ENCODE data around the gene MED13L. TPM values are rescaled to one million over a fixed set of nuclear protein-coding genes. Genes with fewer than 3 reads are reported as not detected.

Gene MED13L
- total and polyA plus RNA-seq, 4 donors, result 7.9 to 94.0 (median 37.7) TPM

GRCh38 chr12:116160231-116160630 lies 117.3 kb downstream of the MED13L start:
- H3K9me3 ChIP-seq (ENCODE audit: control insufficient read depth in 4 of 4, low read length in 3 of 4), result no peaks in the 10 kb centered on the region
- TF ChIP-seq CTCF (IDR thresholded peaks at IDR 0.05; ENCODE audit: low read depth, low read length, missing input control), result no peak
- TF ChIP-seq RXRA (IDR thresholded peaks at IDR 0.05), result no peak
- H3K27ac ChIP-seq (ENCODE audit: low read depth in 1 of 2, low read length in 2 of 2), result no peak overlapping the region
- H3K4me3 ChIP-seq (ENCODE audit: low read depth in 1 of 3, low read length in 3 of 3), result no peak overlapping the region
- no peaks in the 10 kb centered on the region for H3K36me3 ChIP-seq (ENCODE audit: control insufficient read depth in 4 of 4, insufficient read depth in 3 of 4, low read depth in 1 of 4, low read length in 3 of 4)
- 44% methylated on average over 2 of the region's 2 CpGs for whole genome bisulfite sequencing
- no peak for DNase-seq (ENCODE audit: low spot score)
- no peaks in the 10 kb centered on the region for H3K27me3 ChIP-seq (ENCODE audit: control insufficient read depth in 4 of 4, insufficient read depth in 4 of 4, low read length in 3 of 4)
- H3K4me1 ChIP-seq (ENCODE audit: control insufficient read depth in 4 of 4, insufficient read depth in 4 of 4, low read length in 3 of 4), result peaks cover 0 to 28% (median 22%) of the 10 kb centered on the region in 4 donors
- no peak overlapping the region for H3K9ac ChIP-seq (ENCODE audit: low read depth in 1 of 2, low read length in 2 of 2)

- no peak for DNase-seq (ENCODE audit: low spot score)
- H3K4me1 ChIP-seq (ENCODE audit: control insufficient read depth in 4 of 4, insufficient read depth in 4 of 4, low read length in 3 of 4), result peaks cover 2 to 27% (median 23%) of the 10 kb centered on the region in 4 donors
- no peak overlapping the region for H3K27ac ChIP-seq (ENCODE audit: low read depth in 1 of 2, low read length in 2 of 2)
- H3K27me3 ChIP-seq (ENCODE audit: control insufficient read depth in 4 of 4, insufficient read depth in 4 of 4, low read length in 3 of 4), result no peaks in the 10 kb centered on the region
- no peaks in the 10 kb centered on the region for H3K36me3 ChIP-seq (ENCODE audit: control insufficient read depth in 4 of 4, insufficient read depth in 3 of 4, low read depth in 1 of 4, low read length in 3 of 4)
- TF ChIP-seq REST (IDR thresholded peaks at IDR 0.05), result no peak
- TF ChIP-seq GABPA (IDR thresholded peaks at IDR 0.05 in 1 of 2, conservative IDR thresholded peaks at IDR 0.05 in 1 of 2), result no peak
- TF ChIP-seq YY1 (IDR thresholded peaks at IDR 0.05), result no peak
- TF ChIP-seq MAX (IDR thresholded peaks at IDR 0.05), result no peak
- TF ChIP-seq SP1 (IDR thresholded peaks at IDR 0.05), result no peak
- TF ChIP-seq FOXA1 (IDR thresholded peaks at IDR 0.05), result no peak
- no peak for TF ChIP-seq ZBTB33 (IDR thresholded peaks at IDR 0.05)
- WGBS, result 95% methylated on average over 2 of the region's 2 CpGs
- H3K9ac ChIP-seq (ENCODE audit: low read depth in 1 of 2, low read length in 2 of 2), result no peak overlapping the region
- H3K4me3 ChIP-seq (ENCODE audit: low read depth in 1 of 3, low read length in 3 of 3), result no peak overlapping the region
- no peaks in the 10 kb centered on the region for H3K9me3 ChIP-seq (ENCODE audit: control insufficient read depth in 4 of 4, low read length in 3 of 4)
These were observed 117.8 kb downstream of the MED13L start for GRCh38 chr12:116159593-116160200.
